Measurements from ENCODE around the gene FAM118B. TPM values are rescaled to one million over a fixed set of nuclear protein-coding genes. Genes with fewer than 3 reads are reported as not detected.

The FAM118B gene
- total RNA-seq, 1 experiment from 2014 or later, result 41.6 TPM

DNA sequence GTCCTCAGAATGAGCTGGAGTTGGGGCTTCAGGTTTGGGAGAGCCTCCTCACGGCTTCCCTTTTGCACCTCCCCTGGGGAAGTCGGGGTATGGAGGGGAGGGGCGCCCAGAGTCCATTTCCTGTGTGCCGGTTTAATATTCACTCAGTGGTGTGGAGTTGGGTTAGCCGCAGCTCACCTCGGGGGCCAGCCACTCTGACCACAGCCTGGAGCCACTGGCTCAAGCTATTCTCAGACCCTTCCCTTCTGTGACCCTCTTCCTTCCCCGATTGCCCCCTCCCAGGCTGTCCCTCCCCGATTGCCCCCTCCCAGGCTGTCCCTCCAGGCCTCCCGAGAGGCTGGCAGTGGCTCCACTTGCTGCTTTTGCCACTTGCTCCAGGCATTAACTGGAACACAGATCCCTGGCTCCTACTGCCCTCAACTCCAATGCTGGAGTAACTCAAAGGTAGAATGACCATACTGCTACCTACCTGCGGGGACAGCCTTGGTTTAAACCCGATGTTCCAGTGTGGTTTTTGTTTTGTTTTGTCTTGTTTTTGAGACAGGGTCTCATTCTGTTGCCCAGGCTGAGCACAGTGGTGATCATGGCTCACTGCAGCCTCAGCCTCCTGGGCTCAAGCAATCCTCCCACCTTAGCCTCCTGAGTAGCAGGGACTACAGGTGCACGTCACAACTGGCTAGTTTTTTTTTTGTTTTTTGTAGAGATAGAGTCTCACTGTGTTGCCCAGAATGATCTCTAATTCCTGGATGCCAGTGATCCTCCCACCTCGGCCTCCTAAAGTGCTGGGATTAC lies 29.4 kb upstream of the FAM118B start:
- CTCF ChIA-PET, result no interaction called here
- no peak for DNase-seq (ENCODE audit: low read depth, low spot score)
- H3K27ac ChIP-seq (ENCODE audit: low read length), result no peak overlapping the region
- H3K9me3 ChIP-seq (ENCODE audit: control insufficient read depth, insufficient read depth, low read depth, low read length), result no peaks in the 10 kb centered on the region
- in situ Hi-C loops (cut with HindIII; ENCODE audit: low pct_unique_long_range_greater_than_20kb, low sequenced_read_pairs) (no loop called here), intact Hi-C loops (cut with micrococcal nuclease; ENCODE audit: unreplicated experiment) (no loop called here)
- no peak overlapping the region for H3K4me3 ChIP-seq (ENCODE audit: low read depth in 2 of 2, low read length in 2 of 2)
- no peaks in the 10 kb centered on the region for H3K4me1 ChIP-seq (ENCODE audit: control insufficient read depth, insufficient read depth, low read length)
- H3K27me3 ChIP-seq (ENCODE audit: control insufficient read depth, insufficient read depth, low read length), result no peaks in the 10 kb centered on the region
- POLR2A ChIA-PET, result no interaction called here
- ATAC-seq, result no peak
- TF ChIP-seq SIN3A (IDR thresholded peaks at IDR 0.05; ENCODE audit: borderline replicate concordance, insufficient read depth, low read depth, low read length), result no peak
- no peak for TF ChIP-seq TCF7L2 (IDR thresholded peaks at IDR 0.05; ENCODE audit: low read depth, low read length)
- TF ChIP-seq POLR2AphosphoS5 (IDR thresholded peaks at IDR 0.05; ENCODE audit: low read depth, low read length), result no peak
- TF ChIP-seq, protein P1, sequence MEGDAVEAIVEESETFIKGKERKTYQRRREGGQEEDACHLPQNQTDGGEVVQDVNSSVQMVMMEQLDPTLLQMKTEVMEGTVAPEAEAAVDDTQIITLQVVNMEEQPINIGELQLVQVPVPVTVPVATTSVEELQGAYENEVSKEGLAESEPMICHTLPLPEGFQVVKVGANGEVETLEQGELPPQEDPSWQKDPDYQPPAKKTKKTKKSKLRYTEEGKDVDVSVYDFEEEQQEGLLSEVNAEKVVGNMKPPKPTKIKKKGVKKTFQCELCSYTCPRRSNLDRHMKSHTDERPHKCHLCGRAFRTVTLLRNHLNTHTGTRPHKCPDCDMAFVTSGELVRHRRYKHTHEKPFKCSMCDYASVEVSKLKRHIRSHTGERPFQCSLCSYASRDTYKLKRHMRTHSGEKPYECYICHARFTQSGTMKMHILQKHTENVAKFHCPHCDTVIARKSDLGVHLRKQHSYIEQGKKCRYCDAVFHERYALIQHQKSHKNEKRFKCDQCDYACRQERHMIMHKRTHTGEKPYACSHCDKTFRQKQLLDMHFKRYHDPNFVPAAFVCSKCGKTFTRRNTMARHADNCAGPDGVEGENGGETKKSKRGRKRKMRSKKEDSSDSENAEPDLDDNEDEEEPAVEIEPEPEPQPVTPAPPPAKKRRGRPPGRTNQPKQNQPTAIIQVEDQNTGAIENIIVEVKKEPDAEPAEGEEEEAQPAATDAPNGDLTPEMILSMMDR (IDR thresholded peaks at IDR 0.05), result no peak
- no peaks in the 10 kb centered on the region for H3K36me3 ChIP-seq (ENCODE audit: control insufficient read depth, insufficient read depth, low read length)
- BruUV-seq (replicated peaks), result no TSS peak

DNA sequence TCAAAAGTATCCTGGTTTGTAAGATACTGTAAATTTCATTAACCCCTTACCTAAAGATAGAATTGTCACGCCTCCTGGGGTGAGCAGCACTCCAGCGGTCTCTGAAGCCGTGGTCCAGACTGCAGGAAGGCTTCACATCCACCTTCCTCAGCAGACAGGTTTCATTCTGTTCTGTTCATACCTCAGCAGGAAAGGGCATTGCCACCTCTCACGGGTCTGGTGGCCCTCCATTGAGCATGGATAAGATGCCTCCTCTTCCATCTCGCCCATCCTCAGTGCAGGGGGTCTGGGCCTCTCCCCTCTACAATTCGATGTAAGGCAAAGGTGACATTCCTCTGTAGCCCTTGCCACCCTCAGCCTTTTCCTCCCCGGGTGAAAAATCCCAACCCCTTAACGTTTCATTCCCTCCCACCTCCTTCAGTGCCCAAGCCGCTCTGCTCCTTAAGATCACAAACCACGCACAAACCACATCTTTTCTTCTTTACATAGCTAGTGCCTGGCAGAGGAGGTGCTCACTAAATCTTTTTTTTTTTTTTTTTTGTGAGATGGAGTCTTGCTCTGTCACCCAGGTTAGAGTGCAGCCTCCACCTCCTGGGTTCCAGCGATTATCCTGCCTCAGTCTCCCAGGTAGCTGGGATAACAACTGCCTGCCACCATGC lies 28.7 kb upstream of the FAM118B start:
- no TSS peak for BruUV-seq (replicated peaks)
- Histone ChIP-seq H3K27ac (ENCODE audit: low read length) (no peak overlapping the region), H3K4me3 (ENCODE audit: low read depth in 2 of 2, low read length in 2 of 2) (no peak overlapping the region), H3K36me3 (ENCODE audit: control insufficient read depth, insufficient read depth, low read length) (no peaks in the 10 kb centered on the region), H3K27me3 (ENCODE audit: control insufficient read depth, insufficient read depth, low read length) (no peaks in the 10 kb centered on the region), H3K4me1 (ENCODE audit: control insufficient read depth, insufficient read depth, low read length) (no peaks in the 10 kb centered on the region), H3K9me3 (ENCODE audit: control insufficient read depth, insufficient read depth, low read depth, low read length) (no peaks in the 10 kb centered on the region)
- DNase-seq (ENCODE audit: low read depth, low spot score) (no peak), ATAC-seq (no peak)
- CTCF ChIA-PET, result interaction anchor here (0.6 kb wide), 1 partner anchor 40 kb away, joined by 9 read pairs; no protein-coding TSS in a partner anchor
- TF ChIP-seq REST (IDR thresholded peaks at IDR 0.05; ENCODE audit: insufficient read depth in 1 of 2, low read depth in 2 of 2, low read length in 1 of 2) (no peak), POLR2AphosphoS5 (IDR thresholded peaks at IDR 0.05; ENCODE audit: low read depth, low read length) (no peak), SIN3A (IDR thresholded peaks at IDR 0.05; ENCODE audit: borderline replicate concordance, insufficient read depth, low read depth, low read length) (no peak), TCF7L2 (IDR thresholded peaks at IDR 0.05; ENCODE audit: low read depth, low read length) (no peak)
- TF ChIP-seq, protein P1 (IDR thresholded peaks at IDR 0.05), result no peak
- in situ Hi-C loops (cut with HindIII; ENCODE audit: low pct_unique_long_range_greater_than_20kb, low sequenced_read_pairs) (no loop called here), intact Hi-C loops (cut with micrococcal nuclease; ENCODE audit: unreplicated experiment) (no loop called here)
- POLR2A ChIA-PET, result interaction anchor here (0.5 to 0.6 kb wide), 2 partner anchors 26 to 55 kb away, joined by 3 read pairs; no protein-coding TSS in a partner anchor

Measured in Panc1 (cell line).